ENCODE results near the gene MGAT4D. TPM values are rescaled to one million over a fixed set of nuclear protein-coding genes. Genes with fewer than 3 reads are reported as not detected.
"Not testable (repeated sequence)": the region's sequence is repeated elsewhere in the genome, so short reads cannot be mapped to it uniquely, and the experiment has no call there.

MGAT4D gene
- total and polyA plus RNA-seq, 2 donors (not counting 1 experiment from before 2014, with no cell fraction given) = not detected

GRCh38 chr4:140515423-140515822 is 17.3 kb upstream of the MGAT4D start:
- no peaks in the 10 kb centered on the region for H3K27me3 ChIP-seq (ENCODE audit: control insufficient read depth, insufficient read depth, low read length)
- H3K4me2 ChIP-seq (ENCODE audit: extremely low read depth, insufficient read depth, low read length) = no peak overlapping the region
- H3K27ac ChIP-seq (ENCODE audit: insufficient read depth, low read length) = no peak overlapping the region
- H3K79me2 ChIP-seq (ENCODE audit: control insufficient read depth, insufficient read depth, low read length) = no peaks in the 10 kb centered on the region
- H4K20me1 ChIP-seq (ENCODE audit: control insufficient read depth, extremely low read depth, insufficient read depth, low read length) = no peaks in the 10 kb centered on the region
- TF ChIP-seq EZH2 (IDR thresholded peaks at IDR 0.05; ENCODE audit: low read length, missing control alignments) (no peak), CTCF (conservative IDR thresholded peaks at IDR 0.05 in 1 of 2, IDR thresholded peaks at IDR 0.05 in 1 of 2; ENCODE audit: low read depth in 1 of 2, low read length in 2 of 2) (no peak)
- H3K9ac ChIP-seq (ENCODE audit: insufficient read depth, low read length) = no peak overlapping the region
- H3K4me1 ChIP-seq (ENCODE audit: control insufficient read depth, extremely low read depth, insufficient read depth, low read length) = no peaks in the 10 kb centered on the region
- H3K36me3 ChIP-seq (ENCODE audit: control insufficient read depth, insufficient read depth, low read length) = no peaks in the 10 kb centered on the region
- DNase-seq (ENCODE audit: low read depth in 2 of 2) = no peak
- H2AFZ ChIP-seq (ENCODE audit: low read length) = no peak overlapping the region
- no peaks in the 10 kb centered on the region for H3K9me3 ChIP-seq (ENCODE audit: control insufficient read depth, insufficient read depth, low read depth, low read length)
- no peak overlapping the region for H3K4me3 ChIP-seq (replicated peaks in 1 of 4; ENCODE audit: control extremely low read depth in 1 of 4, insufficient read depth in 1 of 4, low read depth in 3 of 4, low read length in 4 of 4)

DNA sequence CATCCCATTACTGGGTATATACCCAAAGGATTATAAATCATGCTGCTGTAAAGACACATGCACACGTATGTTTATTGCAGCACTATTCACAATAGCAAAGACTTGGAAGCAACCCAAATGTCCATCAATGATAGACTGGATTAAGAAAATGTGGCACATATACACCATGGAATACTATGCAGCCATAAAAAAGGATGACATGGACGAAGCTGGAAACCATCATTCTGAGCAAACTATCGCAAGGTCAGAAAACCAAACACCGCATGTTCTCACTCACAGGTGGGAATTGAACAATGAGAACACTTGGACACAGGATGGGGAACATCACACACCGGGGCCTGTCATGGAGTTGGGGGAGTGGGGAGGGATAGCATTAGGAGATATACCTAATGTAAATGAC is 15.7 kb upstream of the MGAT4D start:
- not testable (repeated sequence) for H4K20me1 ChIP-seq (ENCODE audit: control insufficient read depth, extremely low read depth, insufficient read depth, low read length); H3K4me2 ChIP-seq (ENCODE audit: extremely low read depth, insufficient read depth, low read length); H2AFZ ChIP-seq (ENCODE audit: low read length); H3K4me1 ChIP-seq (ENCODE audit: control insufficient read depth, extremely low read depth, insufficient read depth, low read length); H3K4me3 ChIP-seq (replicated peaks in 1 of 4; ENCODE audit: control extremely low read depth in 1 of 4, insufficient read depth in 1 of 4, low read depth in 3 of 4, low read length in 4 of 4); H3K36me3 ChIP-seq (ENCODE audit: control insufficient read depth, insufficient read depth, low read length); H3K27ac ChIP-seq (ENCODE audit: insufficient read depth, low read length); H3K79me2 ChIP-seq (ENCODE audit: control insufficient read depth, insufficient read depth, low read length); H3K9ac ChIP-seq (ENCODE audit: insufficient read depth, low read length); DNase-seq (ENCODE audit: low read depth in 2 of 2); H3K9me3 ChIP-seq (ENCODE audit: control insufficient read depth, insufficient read depth, low read depth, low read length); H3K27me3 ChIP-seq (ENCODE audit: control insufficient read depth, insufficient read depth, low read length)

- Histone ChIP-seq H3K27ac (ENCODE audit: insufficient read depth, low read length) (no peak overlapping the region), H3K9ac (ENCODE audit: insufficient read depth, low read length) (no peak overlapping the region), H3K36me3 (ENCODE audit: control insufficient read depth, insufficient read depth, low read length) (no peaks in the 10 kb centered on the region), H3K27me3 (ENCODE audit: control insufficient read depth, insufficient read depth, low read length) (peaks cover 9% of the 10 kb centered on the region), H3K4me1 (ENCODE audit: control insufficient read depth, extremely low read depth, insufficient read depth, low read length) (no peaks in the 10 kb centered on the region), H3K79me2 (ENCODE audit: control insufficient read depth, insufficient read depth, low read length) (no peaks in the 10 kb centered on the region), H2AFZ (ENCODE audit: low read length) (no peak overlapping the region), H3K4me2 (ENCODE audit: extremely low read depth, insufficient read depth, low read length) (no peak overlapping the region), H3K9me3 (ENCODE audit: control insufficient read depth, insufficient read depth, low read depth, low read length) (no peaks in the 10 kb centered on the region), H3K4me3 (replicated peaks in 1 of 4; ENCODE audit: control extremely low read depth in 1 of 4, insufficient read depth in 1 of 4, low read depth in 3 of 4, low read length in 4 of 4) (no peak overlapping the region), H4K20me1 (ENCODE audit: control insufficient read depth, extremely low read depth, insufficient read depth, low read length) (no peaks in the 10 kb centered on the region)
- DNase-seq (ENCODE audit: low read depth in 2 of 2) = no peak
- no peak for TF ChIP-seq EZH2 (IDR thresholded peaks at IDR 0.05; ENCODE audit: low read length, missing control alignments)
- no peak for TF ChIP-seq CTCF (conservative IDR thresholded peaks at IDR 0.05 in 1 of 2, IDR thresholded peaks at IDR 0.05 in 1 of 2; ENCODE audit: low read depth in 1 of 2, low read length in 2 of 2)
These were observed 6.2 kb upstream of the MGAT4D start for GRCh38 chr4:140504261-140504660.
